LNCaP clone FGC (cell line): Measurements from ENCODE around the gene GLE1.

ENCODE experiments used
- DNase-seq: peaks from one replicate; pipeline ENCODE4 v3.0.0-alpha.2; 2011; ENCODE audit warnings: low read depth
- H3K4me3 ChIP-seq: 2 replicates; pipeline ENCODE4 v1.5.1; 2011; ENCODE audit warnings: mild to moderate bottlenecking, low read depth, low read length, control low read depth
- TF ChIP-seq, protein P1 (sequence below): IDR thresholded peaks from 2 replicates; pipeline ENCODE4 v1.5.1; 2012; ENCODE audit warnings: mild to moderate bottlenecking; ENCODE audit not compliant: control insufficient read depth, insufficient read depth; ENCODE audit errors: extremely low read depth

GLE1 gene

GRCh38 chr9:128551657-128552152 lies 47.2 kb downstream of the GLE1 start:
- no peak for DNase-seq

GRCh38 chr9:128552153-128552743 lies 47.7 kb downstream of the GLE1 start, which contains the start of gene SPTAN1:
Gene SPTAN1 (plus strand): TSS chr9:128552587. CDS start chr9:128566741, 14,154 bp downstream.
- H3K4me3 ChIP-seq: peak within 1 kb of the TSS; percentile 75
- peak; percentile 19 for DNase-seq
- TF ChIP-seq, protein P1, sequence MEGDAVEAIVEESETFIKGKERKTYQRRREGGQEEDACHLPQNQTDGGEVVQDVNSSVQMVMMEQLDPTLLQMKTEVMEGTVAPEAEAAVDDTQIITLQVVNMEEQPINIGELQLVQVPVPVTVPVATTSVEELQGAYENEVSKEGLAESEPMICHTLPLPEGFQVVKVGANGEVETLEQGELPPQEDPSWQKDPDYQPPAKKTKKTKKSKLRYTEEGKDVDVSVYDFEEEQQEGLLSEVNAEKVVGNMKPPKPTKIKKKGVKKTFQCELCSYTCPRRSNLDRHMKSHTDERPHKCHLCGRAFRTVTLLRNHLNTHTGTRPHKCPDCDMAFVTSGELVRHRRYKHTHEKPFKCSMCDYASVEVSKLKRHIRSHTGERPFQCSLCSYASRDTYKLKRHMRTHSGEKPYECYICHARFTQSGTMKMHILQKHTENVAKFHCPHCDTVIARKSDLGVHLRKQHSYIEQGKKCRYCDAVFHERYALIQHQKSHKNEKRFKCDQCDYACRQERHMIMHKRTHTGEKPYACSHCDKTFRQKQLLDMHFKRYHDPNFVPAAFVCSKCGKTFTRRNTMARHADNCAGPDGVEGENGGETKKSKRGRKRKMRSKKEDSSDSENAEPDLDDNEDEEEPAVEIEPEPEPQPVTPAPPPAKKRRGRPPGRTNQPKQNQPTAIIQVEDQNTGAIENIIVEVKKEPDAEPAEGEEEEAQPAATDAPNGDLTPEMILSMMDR: no peak

More at GRCh38 chr9:128551657-128552152, 47.2 kb downstream of the GLE1 start:
- H3K4me3 ChIP-seq: peak overlapping the region; percentile 75
- TF ChIP-seq, protein P1: no peak

DNA sequence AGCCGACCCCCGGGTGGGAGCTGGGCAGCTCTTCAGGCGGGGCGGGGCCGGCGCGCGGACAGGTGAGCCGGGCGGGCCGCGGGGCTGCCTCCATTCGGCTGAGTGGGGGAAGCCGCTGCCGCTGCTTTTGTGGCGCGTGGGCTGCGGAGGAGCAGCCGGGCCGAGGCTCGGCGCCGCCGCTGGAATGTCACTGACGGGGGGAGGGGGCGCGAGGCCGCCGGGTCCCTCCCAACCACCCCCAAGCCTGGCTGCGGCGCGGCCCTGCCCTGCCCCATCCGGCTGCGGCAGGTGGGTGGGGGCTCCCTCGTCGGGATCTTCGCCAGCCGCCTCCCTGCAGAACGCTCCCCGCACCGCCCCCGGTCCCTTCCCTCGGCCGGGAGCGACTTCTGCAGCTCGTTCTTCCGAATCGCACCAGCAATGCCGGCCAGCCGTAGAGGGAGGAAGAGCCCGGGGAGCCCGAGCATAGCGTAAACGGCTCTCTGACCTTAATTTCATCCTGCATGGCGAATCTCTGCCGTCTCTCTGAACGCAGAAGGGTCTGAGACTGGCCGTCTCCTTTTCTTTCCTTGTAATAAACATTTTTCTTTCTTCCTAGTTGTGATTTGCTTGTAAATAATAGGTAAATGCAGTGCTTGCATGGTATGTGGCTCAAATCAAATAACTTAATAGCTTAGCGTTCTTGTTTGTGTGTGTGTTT lies 48.4 kb downstream of the GLE1 start:
- DNase-seq: no peak
- peak overlapping the region; percentile 75 for H3K4me3 ChIP-seq
- TF ChIP-seq, protein P1: no peak

GRCh38 chr9:128553728-128554127 lies 49.2 kb downstream of the GLE1 start:
- TF ChIP-seq, protein P1: no peak
- H3K4me3 ChIP-seq: peak overlapping the region; percentile 75
- DNase-seq: no peak

DNA sequence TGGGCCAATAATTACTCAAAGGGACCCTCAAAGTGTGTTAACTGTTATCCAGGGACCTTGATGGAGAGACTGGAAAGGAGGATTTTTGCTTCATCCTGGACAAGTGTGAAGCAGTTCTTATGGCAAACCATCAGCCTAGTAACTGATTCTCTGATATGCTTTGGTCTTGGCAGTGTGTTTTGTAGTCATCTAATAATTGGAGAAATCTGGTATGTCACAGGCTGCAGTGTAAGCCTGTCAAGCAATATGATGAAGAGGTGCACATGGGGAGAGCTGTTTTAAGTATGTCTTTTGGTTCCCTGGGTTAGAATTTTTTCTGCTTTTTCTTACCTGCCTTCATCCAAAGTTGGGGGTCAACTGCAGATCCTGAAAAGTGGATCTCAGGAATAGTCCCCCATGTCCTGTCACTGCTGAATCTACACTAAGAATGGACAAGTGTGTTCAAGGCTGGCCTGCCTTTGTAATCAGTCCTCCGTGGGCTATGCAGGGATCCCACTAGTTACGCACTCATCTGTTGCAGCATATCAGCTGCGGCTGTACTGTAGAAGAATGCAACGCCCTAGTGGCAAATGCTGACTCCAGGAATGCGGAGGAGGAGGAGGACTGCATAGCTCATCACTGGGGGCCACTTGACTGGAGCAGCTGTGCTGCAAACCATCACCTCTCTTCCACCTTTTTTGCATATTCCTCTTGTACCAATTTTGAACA lies 49.8 kb downstream of the GLE1 start:
- DNase-seq: no peak
- H3K4me3 ChIP-seq: no peak overlapping the region
- TF ChIP-seq, protein P1: no peak

- TF ChIP-seq, protein P1: no peak
- DNase-seq: no peak
- H3K4me3 ChIP-seq: 0 out of 2 replicates have a peak overlapping the region, but pooled peaks have one; percentile 2
Observed at GRCh38 chr9:128555180-128555721, 50.7 kb downstream of the GLE1 start.
